ENCODE data around the gene CELF2.

CELF2 gene

GRCh38 chr10:11217521-11217920 is 199.8 kb downstream of the CELF2 start:
- Histone ChIP-seq H3K27me3 (ENCODE audit: control insufficient read depth, insufficient read depth, low read length) (no peaks in the 10 kb centered on the region), H3K36me3 (ENCODE audit: control insufficient read depth, insufficient read depth, low read length) (no peaks in the 10 kb centered on the region)

GRCh38 chr10:11218395-11218794 is 200.7 kb downstream of the CELF2 start:
- H3K4me3 ChIP-seq (ENCODE audit: low read depth, low read length) = no peak overlapping the region
- H3K9ac ChIP-seq (ENCODE audit: low read length) = no peak overlapping the region
- H3K9me3 ChIP-seq (ENCODE audit: control insufficient read depth, insufficient read depth, low read depth, low read length) = no peaks in the 10 kb centered on the region
- no peaks in the 10 kb centered on the region for H3K36me3 ChIP-seq (ENCODE audit: control insufficient read depth, insufficient read depth, low read length)
- H3K27me3 ChIP-seq (ENCODE audit: control insufficient read depth, insufficient read depth, low read length) = no peaks in the 10 kb centered on the region
- no peaks in the 10 kb centered on the region for H3K4me1 ChIP-seq (ENCODE audit: control insufficient read depth, insufficient read depth, low read length)
- no peak overlapping the region for H3K27ac ChIP-seq (ENCODE audit: low read depth, low read length)

More at GRCh38 chr10:11217521-11217920, 199.8 kb downstream of the CELF2 start:
- Histone ChIP-seq H3K9me3 (ENCODE audit: control insufficient read depth, insufficient read depth, low read depth, low read length) (no peaks in the 10 kb centered on the region), H3K4me3 (ENCODE audit: low read depth, low read length) (no peak overlapping the region), H3K27ac (ENCODE audit: low read depth, low read length) (no peak overlapping the region), H3K9ac (ENCODE audit: low read length) (no peak overlapping the region), H3K4me1 (ENCODE audit: control insufficient read depth, insufficient read depth, low read length) (no peaks in the 10 kb centered on the region)

- H3K36me3 ChIP-seq (ENCODE audit: control insufficient read depth, insufficient read depth, low read length) = no peaks in the 10 kb centered on the region
- no peak overlapping the region for H3K9ac ChIP-seq (ENCODE audit: low read length)
- no peak overlapping the region for H3K4me3 ChIP-seq (ENCODE audit: low read depth, low read length)
- no peaks in the 10 kb centered on the region for H3K27me3 ChIP-seq (ENCODE audit: control insufficient read depth, insufficient read depth, low read length)
- H3K27ac ChIP-seq (ENCODE audit: low read depth, low read length) = no peak overlapping the region
- H3K9me3 ChIP-seq (ENCODE audit: control insufficient read depth, insufficient read depth, low read depth, low read length) = no peaks in the 10 kb centered on the region
- no peaks in the 10 kb centered on the region for H3K4me1 ChIP-seq (ENCODE audit: control insufficient read depth, insufficient read depth, low read length)
Observed at GRCh38 chr10:11219431-11219830, 201.8 kb downstream of the CELF2 start.

GRCh38 chr10:11223081-11223480 is 205.4 kb downstream of the CELF2 start:
- H3K4me1 ChIP-seq (ENCODE audit: control insufficient read depth, insufficient read depth, low read length) = peaks cover 17% of the 10 kb centered on the region
- H3K27ac ChIP-seq (ENCODE audit: low read depth, low read length) = no peak overlapping the region
- no peaks in the 10 kb centered on the region for H3K9me3 ChIP-seq (ENCODE audit: control insufficient read depth, insufficient read depth, low read depth, low read length)
- no peaks in the 10 kb centered on the region for H3K27me3 ChIP-seq (ENCODE audit: control insufficient read depth, insufficient read depth, low read length)
- no peak overlapping the region for H3K4me3 ChIP-seq (ENCODE audit: low read depth, low read length)
- H3K36me3 ChIP-seq (ENCODE audit: control insufficient read depth, insufficient read depth, low read length) = no peaks in the 10 kb centered on the region
- H3K9ac ChIP-seq (ENCODE audit: low read length) = no peak overlapping the region

GRCh38 chr10:11223507-11224140 is 206.0 kb downstream of the CELF2 start:
- no peaks in the 10 kb centered on the region for H3K36me3 ChIP-seq (ENCODE audit: control insufficient read depth, insufficient read depth, low read length)
- no peaks in the 10 kb centered on the region for H3K9me3 ChIP-seq (ENCODE audit: control insufficient read depth, insufficient read depth, low read depth, low read length)
- no peak overlapping the region for H3K27ac ChIP-seq (ENCODE audit: low read depth, low read length)
- peaks cover 17% of the 10 kb centered on the region for H3K4me1 ChIP-seq (ENCODE audit: control insufficient read depth, insufficient read depth, low read length)
- no peaks in the 10 kb centered on the region for H3K27me3 ChIP-seq (ENCODE audit: control insufficient read depth, insufficient read depth, low read length)
- H3K9ac ChIP-seq (ENCODE audit: low read length) = no peak overlapping the region
- H3K4me3 ChIP-seq (ENCODE audit: low read depth, low read length) = no peak overlapping the region

- Histone ChIP-seq H3K9ac (ENCODE audit: low read length) (no peak overlapping the region), H3K9me3 (ENCODE audit: control insufficient read depth, insufficient read depth, low read depth, low read length) (no peaks in the 10 kb centered on the region), H3K36me3 (ENCODE audit: control insufficient read depth, insufficient read depth, low read length) (no peaks in the 10 kb centered on the region), H3K27me3 (ENCODE audit: control insufficient read depth, insufficient read depth, low read length) (no peaks in the 10 kb centered on the region), H3K4me1 (ENCODE audit: control insufficient read depth, insufficient read depth, low read length) (peaks cover 17% of the 10 kb centered on the region), H3K4me3 (ENCODE audit: low read depth, low read length) (no peak overlapping the region), H3K27ac (ENCODE audit: low read depth, low read length) (no peak overlapping the region)
Observed at GRCh38 chr10:11224321-11224720, 206.6 kb downstream of the CELF2 start.

GRCh38 chr10:11224792-11225416 is 207.2 kb downstream of the CELF2 start:
- Histone ChIP-seq H3K27ac (ENCODE audit: low read depth, low read length) (no peak overlapping the region), H3K9me3 (ENCODE audit: control insufficient read depth, insufficient read depth, low read depth, low read length) (no peaks in the 10 kb centered on the region), H3K4me3 (ENCODE audit: low read depth, low read length) (no peak overlapping the region), H3K27me3 (ENCODE audit: control insufficient read depth, insufficient read depth, low read length) (no peaks in the 10 kb centered on the region), H3K9ac (ENCODE audit: low read length) (no peak overlapping the region), H3K4me1 (ENCODE audit: control insufficient read depth, insufficient read depth, low read length) (peaks cover 17% of the 10 kb centered on the region), H3K36me3 (ENCODE audit: control insufficient read depth, insufficient read depth, low read length) (no peaks in the 10 kb centered on the region)

GRCh38 chr10:11225935-11226334 is 208.3 kb downstream of the CELF2 start:
- Histone ChIP-seq H3K36me3 (ENCODE audit: control insufficient read depth, insufficient read depth, low read length) (no peaks in the 10 kb centered on the region), H3K4me3 (ENCODE audit: low read depth, low read length) (no peak overlapping the region), H3K9ac (ENCODE audit: low read length) (no peak overlapping the region), H3K4me1 (ENCODE audit: control insufficient read depth, insufficient read depth, low read length) (peaks cover 17% of the 10 kb centered on the region), H3K27ac (ENCODE audit: low read depth, low read length) (no peak overlapping the region), H3K9me3 (ENCODE audit: control insufficient read depth, insufficient read depth, low read depth, low read length) (no peaks in the 10 kb centered on the region), H3K27me3 (ENCODE audit: control insufficient read depth, insufficient read depth, low read length) (no peaks in the 10 kb centered on the region)

GRCh38 chr10:11227103-11227502 is 209.4 kb downstream of the CELF2 start:
- H3K27ac ChIP-seq (ENCODE audit: low read depth, low read length) = no peak overlapping the region
- peaks cover 17% of the 10 kb centered on the region for H3K4me1 ChIP-seq (ENCODE audit: control insufficient read depth, insufficient read depth, low read length)
- no peak overlapping the region for H3K4me3 ChIP-seq (ENCODE audit: low read depth, low read length)
- no peak overlapping the region for H3K9ac ChIP-seq (ENCODE audit: low read length)
- no peaks in the 10 kb centered on the region for H3K9me3 ChIP-seq (ENCODE audit: control insufficient read depth, insufficient read depth, low read depth, low read length)
- no peaks in the 10 kb centered on the region for H3K36me3 ChIP-seq (ENCODE audit: control insufficient read depth, insufficient read depth, low read length)
- H3K27me3 ChIP-seq (ENCODE audit: control insufficient read depth, insufficient read depth, low read length) = no peaks in the 10 kb centered on the region

- Histone ChIP-seq H3K9ac (ENCODE audit: low read length) (no peak overlapping the region), H3K4me3 (ENCODE audit: low read depth, low read length) (no peak overlapping the region), H3K27me3 (ENCODE audit: control insufficient read depth, insufficient read depth, low read length) (no peaks in the 10 kb centered on the region), H3K36me3 (ENCODE audit: control insufficient read depth, insufficient read depth, low read length) (no peaks in the 10 kb centered on the region), H3K9me3 (ENCODE audit: control insufficient read depth, insufficient read depth, low read depth, low read length) (no peaks in the 10 kb centered on the region), H3K4me1 (ENCODE audit: control insufficient read depth, insufficient read depth, low read length) (peaks cover 17% of the 10 kb centered on the region), H3K27ac (ENCODE audit: low read depth, low read length) (no peak overlapping the region)
Observed at GRCh38 chr10:11229893-11230292, 212.2 kb downstream of the CELF2 start.

GRCh38 chr10:11230498-11231167 is 213.0 kb downstream of the CELF2 start:
- no peaks in the 10 kb centered on the region for H3K9me3 ChIP-seq (ENCODE audit: control insufficient read depth, insufficient read depth, low read depth, low read length)
- H3K27ac ChIP-seq (ENCODE audit: low read depth, low read length) = no peak overlapping the region
- H3K27me3 ChIP-seq (ENCODE audit: control insufficient read depth, insufficient read depth, low read length) = no peaks in the 10 kb centered on the region
- H3K36me3 ChIP-seq (ENCODE audit: control insufficient read depth, insufficient read depth, low read length) = no peaks in the 10 kb centered on the region
- peaks cover 17% of the 10 kb centered on the region for H3K4me1 ChIP-seq (ENCODE audit: control insufficient read depth, insufficient read depth, low read length)
- H3K9ac ChIP-seq (ENCODE audit: low read length) = no peak overlapping the region
- H3K4me3 ChIP-seq (ENCODE audit: low read depth, low read length) = no peak overlapping the region

All from HUES6 (cell line).